GM12873 (cell line): ENCODE data around the gene CCN5.

Experiments
- CTCF ChIP-seq: IDR thresholded peaks from 2 replicates; pipeline ENCODE4 v1.5.1; 2012; ENCODE audit warnings: low read depth, mild to moderate bottlenecking, moderate library complexity, low read length, control low read depth; ENCODE audit not compliant: insufficient read depth; ENCODE audit errors: missing control alignments

CCN5 gene

DNA sequence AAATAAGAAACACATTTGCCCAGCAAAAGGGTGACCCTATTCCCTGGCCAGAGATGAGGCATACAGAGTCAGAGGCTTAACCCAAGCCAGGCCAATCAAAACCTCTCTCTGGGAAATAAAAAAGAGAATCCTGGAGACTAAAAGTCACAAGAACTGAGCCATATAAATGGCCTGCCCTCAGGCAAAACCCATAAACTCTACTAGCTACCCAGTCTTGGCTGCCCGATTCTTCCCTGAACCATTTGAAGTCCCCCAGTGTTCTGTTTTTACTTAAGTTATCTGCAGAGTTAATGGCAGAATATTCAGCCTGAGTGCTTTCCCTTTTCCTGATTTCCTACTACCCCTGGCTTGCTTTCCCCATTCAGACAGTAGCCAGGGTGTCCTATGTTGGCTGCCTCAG lies 44.4 kb downstream of the CCN5 start:
- TF ChIP-seq CTCF: no peak

DNA sequence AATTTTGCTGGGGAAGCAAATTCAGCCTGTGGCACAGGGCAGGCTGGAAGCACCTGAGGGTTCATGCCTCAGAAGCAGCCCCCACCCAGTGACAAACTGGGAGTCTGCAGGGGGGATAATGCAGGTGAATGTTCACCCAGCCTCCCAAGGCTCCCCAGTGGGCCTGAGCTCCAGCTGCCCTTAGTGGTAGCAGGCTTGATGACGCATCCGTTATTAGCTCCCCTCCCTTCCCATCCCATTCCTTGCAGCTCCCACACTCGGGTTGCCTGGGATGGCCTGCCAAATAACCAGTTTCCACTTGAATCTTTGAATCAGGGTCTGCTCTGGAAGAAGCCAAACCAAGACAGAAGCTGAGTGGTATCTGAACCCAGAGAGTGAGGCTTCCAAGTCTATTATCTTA lies 46.3 kb downstream of the CCN5 start:
- no peak for TF ChIP-seq CTCF

DNA sequence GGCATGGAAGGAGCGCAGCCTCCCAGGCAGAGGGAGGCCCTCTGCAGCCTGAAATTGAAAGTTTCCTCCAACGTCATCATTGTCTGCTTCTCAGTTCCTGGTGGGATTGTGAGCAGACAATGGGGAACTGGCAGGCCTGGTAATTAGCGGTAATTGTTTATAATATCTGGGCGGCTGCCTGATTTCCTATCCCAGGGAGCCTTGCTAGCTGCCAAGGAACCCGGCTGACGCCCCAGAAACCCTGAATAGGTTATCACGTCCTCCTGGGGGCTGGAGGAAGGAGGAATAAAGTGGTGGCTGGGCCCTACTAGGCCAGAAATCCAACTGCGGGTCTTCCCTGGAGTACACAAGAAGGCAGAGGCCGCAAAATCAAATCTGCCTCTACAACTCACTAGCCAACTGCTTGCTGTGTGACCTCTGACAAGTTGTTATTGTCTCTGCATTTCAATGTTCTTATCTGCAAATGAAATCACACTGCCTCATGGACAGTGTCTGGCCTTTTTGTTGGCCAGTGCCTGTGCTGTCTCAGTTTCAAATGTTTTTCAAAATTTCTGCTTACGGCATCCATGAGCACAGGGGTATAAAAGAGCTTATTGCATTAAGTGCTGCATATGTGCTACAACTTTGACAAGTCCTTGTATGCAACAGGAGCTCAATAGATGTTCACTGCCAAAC lies 47.4 kb downstream of the CCN5 start:
- no peak for TF ChIP-seq CTCF

GRCh38 chr20:44765091-44765490 lies 49.9 kb downstream of the CCN5 start:
- no peak for TF ChIP-seq CTCF

DNA sequence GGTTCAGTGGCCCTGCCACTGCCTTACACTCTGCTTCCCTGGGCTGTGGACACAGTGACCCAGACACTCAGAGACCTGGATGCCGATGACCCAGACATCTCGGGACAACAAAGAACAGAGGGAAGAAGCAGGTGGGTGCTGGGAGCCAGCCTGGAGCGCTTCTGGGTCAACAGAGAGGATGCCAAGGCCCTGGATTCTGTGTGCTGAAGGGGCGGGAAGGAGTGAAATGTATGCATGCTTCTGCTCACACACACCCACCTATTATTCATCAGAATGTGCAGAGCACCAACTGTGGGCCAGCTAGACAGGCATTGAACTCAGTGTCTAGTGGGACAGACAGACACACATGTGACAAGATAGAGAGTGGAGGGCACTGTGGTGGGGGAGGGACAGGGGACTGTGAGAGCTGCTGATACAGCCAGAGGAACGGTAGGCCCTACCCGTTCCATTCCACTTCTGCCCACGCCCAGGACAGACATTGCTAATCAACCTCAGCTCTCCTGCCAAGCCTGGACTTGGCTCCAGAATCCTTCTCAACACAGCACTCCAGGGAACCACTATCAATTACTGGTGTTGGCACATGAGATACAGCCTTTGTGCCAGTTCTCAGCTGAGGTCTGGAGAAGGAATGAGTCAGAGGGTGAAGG lies 50.7 kb downstream of the CCN5 start:
- TF ChIP-seq CTCF: no peak

DNA sequence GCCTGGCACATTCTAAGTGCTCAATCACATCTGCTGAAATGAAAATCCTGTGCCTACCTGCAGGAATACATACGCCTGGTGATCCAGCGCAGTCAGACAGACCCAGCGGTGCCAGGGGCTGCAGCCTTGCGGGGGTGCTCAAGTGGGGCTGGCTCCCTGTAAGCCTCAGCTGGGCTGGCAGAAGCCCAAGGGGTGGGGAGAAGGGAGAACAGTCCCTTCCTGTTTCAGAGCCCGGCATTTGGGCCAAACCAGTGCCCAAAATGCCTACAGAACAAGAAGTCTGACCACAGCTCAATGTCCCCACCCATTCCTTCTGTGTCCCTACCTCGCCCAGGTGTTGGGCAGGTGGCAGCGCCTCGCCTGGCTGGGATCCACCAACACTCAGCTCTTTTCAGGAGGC lies 53.1 kb downstream of the CCN5 start:
- no peak for TF ChIP-seq CTCF

GRCh38 chr20:44768854-44769480 lies 53.8 kb downstream of the CCN5 start:
- TF ChIP-seq CTCF: no peak
